T-helper 9 cell (primary cell): ENCODE data around the gene RNPEPL1.
A peak's percentile ranks its signal among the peaks of the same experiment; 100 is the strongest.
"Not testable (repeated sequence)": the region's sequence is repeated elsewhere in the genome, so short reads cannot be mapped to it uniquely, and the experiment has no call there.

ENCODE experiments used
- DNase-seq: peaks from one replicate; pipeline ENCODE4 v3.0.0-alpha.2; 2020

The RNPEPL1 gene

GRCh38 chr2:240605867-240606743 is 37.8 kb downstream of the RNPEPL1 start:
- DNase-seq: no peak

GRCh38 chr2:240611601-240612210 is 43.4 kb downstream of the RNPEPL1 start:
- DNase-seq: no peak

GRCh38 chr2:240613781-240614180 is 45.5 kb downstream of the RNPEPL1 start:
- no peak for DNase-seq

GRCh38 chr2:240614391-240614790 is 46.1 kb downstream of the RNPEPL1 start:
- no peak for DNase-seq

- DNase-seq: no peak
Measured at GRCh38 chr2:240615396-240615795, 47.1 kb downstream of the RNPEPL1 start.

GRCh38 chr2:240615820-240616547 is 47.7 kb downstream of the RNPEPL1 start:
- DNase-seq: no peak

GRCh38 chr2:240616860-240617666 is 48.8 kb downstream of the RNPEPL1 start:
- not testable (repeated sequence) for DNase-seq

GRCh38 chr2:240618776-240619175 is 50.5 kb downstream of the RNPEPL1 start:
- no peak for DNase-seq

- no peak for DNase-seq
Measured at GRCh38 chr2:240619506-240620148, 51.3 kb downstream of the RNPEPL1 start.

GRCh38 chr2:240620149-240620731 is 52.0 kb downstream of the RNPEPL1 start:
- DNase-seq: no peak

GRCh38 chr2:240620859-240621258 is 52.6 kb downstream of the RNPEPL1 start:
- DNase-seq: no peak

GRCh38 chr2:240622060-240622411 is 53.8 kb downstream of the RNPEPL1 start:
- DNase-seq: no peak

- peak; percentile 46 for DNase-seq
Measured at GRCh38 chr2:240622531-240623235, 54.4 kb downstream of the RNPEPL1 start.

- DNase-seq: no peak
Measured at GRCh38 chr2:240623531-240624010, 55.3 kb downstream of the RNPEPL1 start.

- DNase-seq: no peak
Measured at GRCh38 chr2:240624011-240624949, 56.0 kb downstream of the RNPEPL1 start.

GRCh38 chr2:240624950-240625621 is 56.8 kb downstream of the RNPEPL1 start, which contains the start of gene GPR35:
GPR35 (plus strand) TSS chr2:240625480; CDS start chr2:240629953, 4,473 bp downstream.
- DNase-seq: peak; percentile 79

GRCh38 chr2:240626531-240627300 is 58.4 kb downstream of the RNPEPL1 start:
- DNase-seq: no peak
